SJCRH30 (cell line): ENCODE data around the gene RASAL3. TPM values are rescaled to one million over a fixed set of nuclear protein-coding genes. Genes with fewer than 3 reads are reported as not detected.
"Not testable (repeated sequence)": the region's sequence is repeated elsewhere in the genome, so short reads cannot be mapped to it uniquely, and the experiment has no call there.

Experiments
- DNase-seq, 2 experiments: peaks; one replicate each; pipeline ENCODE4 v3.0.0-alpha.2; 2015 to 2020
- H3K27ac ChIP-seq: fragments of 250-450 bp; sonication (Bioruptor Pico); 2 replicates; pipeline ENCODE4 v1.5.1; 2020; ENCODE audit warnings: mild to moderate bottlenecking, moderate library complexity
- H3K27me3 ChIP-seq: fragments of 250-450 bp; sonication (Bioruptor Pico); 2 replicates; pipeline ENCODE4 v1.5.1; 2020; ENCODE audit warnings: mild to moderate bottlenecking, moderate library complexity
- H3K36me3 ChIP-seq: fragments of 250-450 bp; sonication (Bioruptor Pico); 2 replicates; pipeline ENCODE4 v1.5.1; 2020; ENCODE audit warnings: mild to moderate bottlenecking, moderate library complexity
- H3K4me1 ChIP-seq: fragments of 250-450 bp; sonication (Bioruptor Pico); 2 replicates; pipeline ENCODE4 v1.5.1; 2020; ENCODE audit warnings: mild to moderate bottlenecking, moderate library complexity
- H3K4me3 ChIP-seq: fragments of 250-450 bp; sonication (Bioruptor Pico); 2 replicates; pipeline ENCODE4 v1.5.1; 2020; ENCODE audit warnings: mild to moderate bottlenecking, moderate library complexity
- H3K9me3 ChIP-seq: fragments of 250-450 bp; sonication (Bioruptor Pico); replicated peaks from 2 replicates; pipeline ENCODE4 v1.5.1; 2020; ENCODE audit warnings: mild to moderate bottlenecking, moderate library complexity
- total RNA-seq: library from RNA; depleted of rRNA; stranded (reverse); fragments of >200 nt; shearing (Covaris generic); gene quantifications from 2 replicates; pipeline ENCODE4 v1.2.3, GENCODE V29; 2014; rRNA removed

RASAL3 gene
- total RNA-seq, 1 experiment from 2014 or later = 0.12 TPM

- H3K36me3 ChIP-seq = peaks cover 47% of the 10 kb centered on the region
- not testable (repeated sequence) for H3K27ac ChIP-seq, H3K27me3 ChIP-seq, H3K4me1 ChIP-seq, DNase-seq, H3K4me3 ChIP-seq, H3K9me3 ChIP-seq
Observed at GRCh38 chr19:15411351-15411750, 53.0 kb downstream of the RASAL3 start.

- no peak overlapping the region for H3K27ac ChIP-seq
- no peaks in the 10 kb centered on the region for H3K9me3 ChIP-seq
- no peaks in the 10 kb centered on the region for H3K4me1 ChIP-seq
- H3K36me3 ChIP-seq = peaks cover 61% of the 10 kb centered on the region
- H3K27me3 ChIP-seq = no peaks in the 10 kb centered on the region
- no peak overlapping the region for H3K4me3 ChIP-seq
- DNase-seq = no peak
Observed at GRCh38 chr19:15404780-15405211, 59.5 kb downstream of the RASAL3 start.

DNA sequence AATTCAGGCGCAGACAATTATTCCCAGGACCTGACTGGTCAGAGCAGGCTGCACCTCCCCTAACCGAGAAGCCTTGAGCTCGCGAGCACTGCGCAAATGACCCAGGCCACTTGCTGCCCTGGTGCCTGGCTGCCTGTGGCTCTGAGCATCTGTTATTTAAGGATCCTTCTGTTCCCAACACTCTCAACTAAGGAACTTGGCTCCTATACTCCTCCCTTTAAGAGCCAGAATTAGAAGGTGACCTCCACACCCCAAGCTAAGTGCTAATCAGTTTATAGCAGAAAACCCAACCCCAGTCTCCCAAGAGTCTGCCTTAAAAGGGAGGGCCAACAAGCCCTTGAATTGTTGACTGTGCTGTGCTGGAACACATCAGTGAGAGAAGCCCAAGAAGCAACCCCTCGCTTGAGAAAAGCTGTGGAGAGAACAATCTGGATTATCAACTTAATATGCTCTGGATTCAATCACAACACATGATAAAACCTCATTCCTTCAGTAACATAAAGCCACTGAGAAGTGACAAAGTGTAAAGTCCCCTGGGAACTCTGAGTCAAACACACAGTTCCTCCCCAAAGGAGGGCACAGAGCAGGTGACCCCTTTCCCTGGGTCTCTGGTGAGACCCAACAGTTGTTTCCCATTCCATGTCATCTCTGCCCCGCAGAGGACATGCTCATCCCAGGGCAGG is 60.1 kb downstream of the RASAL3 start:
- H3K4me3 ChIP-seq = no peak overlapping the region
- DNase-seq = no peak
- peaks cover 61% of the 10 kb centered on the region for H3K36me3 ChIP-seq
- no peak overlapping the region for H3K27ac ChIP-seq
- no peaks in the 10 kb centered on the region for H3K9me3 ChIP-seq
- H3K27me3 ChIP-seq = no peaks in the 10 kb centered on the region
- no peaks in the 10 kb centered on the region for H3K4me1 ChIP-seq

DNA sequence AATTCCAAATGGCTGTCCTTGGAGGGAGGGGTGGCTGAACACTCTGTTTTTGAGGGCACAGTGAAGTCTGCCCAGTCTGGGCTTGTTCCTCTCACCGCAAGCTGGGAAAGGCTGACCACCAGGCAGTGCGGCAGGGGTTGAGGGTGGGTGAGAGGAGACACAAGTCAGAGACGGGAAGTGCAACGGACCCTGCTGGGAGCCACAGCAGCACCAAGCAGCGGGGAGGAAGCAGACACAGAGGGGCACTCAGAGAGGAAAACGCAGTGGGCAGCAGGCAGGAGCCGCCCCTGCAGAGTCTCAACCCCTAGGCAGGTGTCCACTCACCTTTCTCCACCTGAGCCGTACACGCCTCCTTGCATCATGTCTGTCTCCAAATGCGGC is 61.2 kb downstream of the RASAL3 start:
- Histone ChIP-seq H3K4me1 (no peaks in the 10 kb centered on the region), H3K36me3 (peaks cover 66% of the 10 kb centered on the region), H3K27me3 (no peaks in the 10 kb centered on the region), H3K4me3 (no peak overlapping the region), H3K9me3 (no peaks in the 10 kb centered on the region), H3K27ac (no peak overlapping the region)
- no peak for DNase-seq

- no peaks in the 10 kb centered on the region for H3K4me1 ChIP-seq
- no peak overlapping the region for H3K4me3 ChIP-seq
- no peak for DNase-seq
- H3K27me3 ChIP-seq = no peaks in the 10 kb centered on the region
- peaks cover 66% of the 10 kb centered on the region for H3K36me3 ChIP-seq
- no peak overlapping the region for H3K27ac ChIP-seq
- no peaks in the 10 kb centered on the region for H3K9me3 ChIP-seq
Observed at GRCh38 chr19:15402411-15403150, 61.8 kb downstream of the RASAL3 start.

Other genes starting within 250 kb of the RASAL3 start
- gene EPHX3, start 232.1 kb downstream of the RASAL3 start, total RNA-seq = 0.18 TPM in 1 of 2 replicates, not detected in the other
- gene BRD4, start 132.0 kb downstream of the RASAL3 start, total RNA-seq = 48.6 and 50.4 TPM in 2 replicates
- gene AKAP8, start 84.8 kb downstream of the RASAL3 start, total RNA-seq = 26.9 and 28.1 TPM in 2 replicates
- gene AKAP8L, start 45.6 kb downstream of the RASAL3 start, total RNA-seq = 86.0 and 111 TPM in 2 replicates
- gene WIZ, start 14.6 kb downstream of the RASAL3 start, total RNA-seq = 23.0 and 23.8 TPM in 2 replicates
- gene PGLYRP2, start 15.0 kb upstream of the RASAL3 start, total RNA-seq = not detected in 2 replicates
- gene CYP4F22, start 44.0 kb upstream of the RASAL3 start, total RNA-seq = not detected in 2 replicates
- gene CYP4F8, start 150.7 kb upstream of the RASAL3 start, total RNA-seq = not detected in 2 replicates
- not detected in 2 replicates for gene CYP4F3, start 176.4 kb upstream of the RASAL3 start, total RNA-seq
- not detected in 2 replicates for gene CYP4F12, start 208.5 kb upstream of the RASAL3 start, total RNA-seq